SKM-1 (cell line): ENCODE data around the gene ASH1L.
"Not testable (repeated sequence)": the region's sequence is repeated elsewhere in the genome, so short reads cannot be mapped to it uniquely, and the experiment has no call there.

Source experiments
- DNase-seq: peaks from one replicate; lab custom pipeline; 2025; ENCODE audit not compliant: unreplicated experiment; lab: John Stamatoyannopoulos, UW

The ASH1L gene

DNA sequence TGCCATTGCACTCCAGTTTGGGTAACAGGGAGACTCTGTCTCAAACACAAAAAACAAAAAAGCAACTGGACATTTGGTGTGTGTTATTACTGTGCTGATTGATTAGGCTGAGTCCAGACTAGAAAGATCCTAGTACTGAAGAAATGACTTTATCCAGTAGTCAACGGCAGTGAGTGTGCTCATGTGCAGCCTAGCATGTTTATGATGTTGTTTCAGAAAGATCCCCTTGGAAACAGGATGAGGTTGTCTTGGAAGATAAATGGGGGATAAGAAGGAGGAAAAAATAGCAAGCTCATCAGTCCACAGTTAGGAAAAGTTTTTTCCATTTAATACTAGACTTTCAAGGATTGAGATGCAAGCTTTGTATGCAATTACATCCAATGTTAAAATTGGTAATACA is 227.6 kb downstream of the ASH1L start:
- no peak for DNase-seq

DNA sequence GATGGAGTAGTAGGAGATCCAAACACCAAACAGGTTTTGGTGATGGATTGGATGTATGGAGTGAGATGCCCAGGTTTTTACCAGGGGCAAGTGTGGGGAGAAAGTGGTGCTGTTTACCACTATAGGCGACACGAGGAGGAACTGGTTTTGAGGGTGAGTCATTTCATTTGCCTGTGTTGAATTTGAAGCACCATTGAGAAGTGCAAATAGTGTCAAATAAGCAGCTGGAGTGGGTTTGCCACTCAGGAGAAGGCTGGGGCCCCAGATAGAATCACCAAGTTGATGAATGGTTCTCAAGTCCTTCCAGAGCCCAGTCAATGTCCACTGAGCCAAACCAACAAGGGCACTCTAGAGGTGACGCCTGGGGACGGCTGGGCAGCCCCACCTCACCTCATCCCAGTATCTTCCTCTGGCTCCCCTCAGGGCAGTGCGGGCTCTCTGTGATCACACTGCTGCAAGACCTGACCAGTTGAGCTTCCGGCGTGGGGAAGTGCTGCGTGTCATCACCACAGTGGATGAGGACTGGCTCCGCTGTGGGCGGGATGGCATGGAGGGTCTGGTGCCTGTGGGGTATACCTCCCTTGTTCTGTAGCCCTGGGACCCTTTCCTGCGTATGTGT is 232.5 kb downstream of the ASH1L start:
- no peak for DNase-seq

DNA sequence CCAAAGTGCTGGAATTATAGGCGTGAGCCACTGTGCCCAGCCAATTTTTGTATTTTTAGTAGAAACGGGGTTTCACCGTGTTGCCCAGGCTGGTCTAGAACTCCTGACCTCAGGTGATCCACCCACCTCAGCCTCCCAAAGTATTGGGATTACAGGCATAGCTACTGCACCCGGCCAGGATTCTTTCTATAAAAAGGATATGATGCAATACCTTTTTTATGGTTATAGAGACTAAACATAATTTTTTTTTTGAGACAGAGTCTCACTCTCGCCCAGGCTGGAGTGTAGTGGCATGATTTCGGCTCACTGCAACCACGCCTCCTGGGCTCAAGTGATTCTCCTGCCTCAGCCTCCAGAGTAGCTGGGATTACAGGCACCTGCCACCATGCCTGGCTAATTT is 233.7 kb downstream of the ASH1L start:
- not testable (repeated sequence) for DNase-seq

DNA sequence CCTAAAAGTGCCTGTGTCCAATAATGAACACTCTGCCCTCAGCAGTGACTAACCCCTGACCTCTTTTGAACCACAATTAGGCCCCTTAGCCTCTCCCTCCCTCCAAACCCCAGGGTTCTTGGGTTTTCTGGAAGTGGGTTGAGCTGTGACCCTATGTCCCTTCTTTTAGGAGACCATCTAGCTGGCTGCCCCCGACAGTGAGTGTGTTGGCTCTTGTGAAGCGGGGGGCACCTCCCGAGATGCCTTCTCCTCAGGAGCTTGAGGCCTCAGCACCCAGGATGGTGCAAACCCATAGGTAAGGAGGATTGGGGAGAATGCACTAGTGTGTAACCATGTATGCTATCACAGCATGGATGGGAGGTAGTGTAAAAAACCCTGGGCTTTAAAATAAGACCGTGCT is 234.6 kb downstream of the ASH1L start:
- DNase-seq: no peak

DNA sequence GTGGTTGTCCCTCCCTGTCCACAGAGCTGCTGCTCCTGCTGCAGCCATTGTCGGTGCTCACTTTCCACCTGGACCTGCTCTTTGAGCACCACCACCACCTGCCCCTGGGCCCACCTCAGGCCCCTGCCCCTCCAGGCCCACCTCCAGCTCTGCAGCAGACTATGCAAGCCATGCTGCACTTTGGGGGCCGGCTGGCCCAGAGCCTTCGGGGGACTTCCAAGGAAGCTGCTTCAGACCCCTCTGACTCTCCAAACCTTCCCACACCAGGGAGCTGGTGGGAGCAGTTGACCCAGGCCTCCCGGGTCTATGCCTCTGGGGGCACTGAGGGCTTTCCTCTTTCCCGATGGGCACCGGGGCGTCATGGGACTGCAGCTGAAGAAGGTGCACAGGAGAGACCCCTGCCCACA is 236.0 kb downstream of the ASH1L start:
- DNase-seq: no peak

DNA sequence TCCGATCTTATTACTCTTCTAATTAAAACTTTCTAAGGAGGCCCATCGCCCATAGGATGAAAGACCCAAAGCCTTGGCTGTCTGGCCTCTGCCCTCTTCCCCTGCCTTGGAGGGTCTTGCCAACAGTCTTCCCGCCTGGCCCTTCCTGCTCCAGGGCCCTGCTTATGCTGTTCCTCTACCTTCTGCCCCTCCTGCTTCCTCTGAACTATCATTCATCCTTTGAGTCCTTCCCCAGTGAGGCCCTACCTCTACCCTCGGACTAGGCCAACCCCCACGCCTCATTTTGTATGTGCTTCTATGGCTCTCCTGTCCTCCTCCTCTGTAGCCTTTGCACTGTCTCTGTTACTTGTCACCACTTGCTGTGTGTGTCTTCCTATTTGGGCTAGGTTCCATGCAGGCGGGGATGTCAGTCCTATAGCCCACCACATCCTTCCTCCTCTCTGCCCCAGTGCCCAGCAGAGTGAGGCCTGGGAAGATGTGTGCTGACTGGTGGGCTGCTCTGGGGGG is 236.5 kb downstream of the ASH1L start:
- DNase-seq: no peak

DNA sequence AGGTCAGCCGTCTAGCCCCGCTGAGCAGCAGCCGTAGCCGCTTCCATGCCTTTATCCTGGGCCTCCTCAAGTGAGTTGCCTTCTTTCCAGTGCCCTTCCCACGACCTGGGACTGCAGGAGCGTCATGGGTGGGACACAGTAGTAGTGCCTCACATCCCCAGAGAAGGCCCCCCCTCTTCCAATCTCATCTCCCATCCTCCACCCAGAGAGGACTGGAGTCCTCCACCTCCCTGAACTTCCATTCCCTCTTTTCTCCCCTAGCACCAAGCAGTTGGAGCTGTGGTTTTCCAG is 237.1 kb downstream of the ASH1L start:
- DNase-seq: no peak

DNA sequence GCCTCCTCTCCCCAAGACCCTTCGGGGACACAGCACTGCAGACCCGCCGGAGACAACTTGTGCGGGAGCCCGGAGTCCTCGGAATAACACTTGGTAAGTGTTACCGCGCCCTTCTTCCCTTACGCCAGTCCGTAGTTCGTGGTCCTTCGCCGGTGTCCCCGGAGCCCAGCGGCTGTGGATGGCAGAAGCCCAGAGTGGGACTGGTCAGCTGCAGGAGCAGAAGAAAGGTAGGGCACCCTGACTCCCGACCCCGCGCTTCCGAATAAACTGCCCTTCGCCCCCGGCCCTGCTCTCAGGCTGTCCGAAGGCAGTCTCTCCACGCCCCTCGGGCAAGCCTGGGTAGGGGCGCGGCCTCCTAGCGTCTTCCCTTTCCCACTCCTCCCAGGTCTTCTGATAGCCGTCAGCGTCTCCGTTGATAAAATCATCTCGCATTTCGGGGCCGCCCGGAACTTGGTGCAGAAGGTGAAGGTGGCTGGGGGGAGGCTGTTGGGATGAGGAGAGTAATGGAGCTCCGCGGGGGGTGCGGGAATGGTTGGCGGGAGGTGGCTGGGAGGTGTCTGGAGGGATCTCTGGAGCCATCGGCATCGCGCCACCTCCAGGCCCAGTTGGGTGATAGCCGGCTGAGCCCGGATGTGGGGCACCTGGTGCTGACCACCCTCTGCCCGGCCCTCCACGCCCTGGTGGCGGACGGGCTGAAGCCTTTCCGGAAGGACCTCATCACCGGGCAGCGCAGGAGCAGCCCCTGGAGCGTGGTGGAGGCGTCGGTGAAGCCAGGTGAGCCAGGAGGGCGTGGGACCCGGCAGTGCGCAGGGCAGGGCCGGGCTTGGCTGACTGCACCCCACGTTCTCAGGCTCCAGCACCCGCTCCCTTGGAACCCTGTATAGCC is 237.6 kb downstream of the ASH1L start:
- DNase-seq: peak; percentile 44

DNA sequence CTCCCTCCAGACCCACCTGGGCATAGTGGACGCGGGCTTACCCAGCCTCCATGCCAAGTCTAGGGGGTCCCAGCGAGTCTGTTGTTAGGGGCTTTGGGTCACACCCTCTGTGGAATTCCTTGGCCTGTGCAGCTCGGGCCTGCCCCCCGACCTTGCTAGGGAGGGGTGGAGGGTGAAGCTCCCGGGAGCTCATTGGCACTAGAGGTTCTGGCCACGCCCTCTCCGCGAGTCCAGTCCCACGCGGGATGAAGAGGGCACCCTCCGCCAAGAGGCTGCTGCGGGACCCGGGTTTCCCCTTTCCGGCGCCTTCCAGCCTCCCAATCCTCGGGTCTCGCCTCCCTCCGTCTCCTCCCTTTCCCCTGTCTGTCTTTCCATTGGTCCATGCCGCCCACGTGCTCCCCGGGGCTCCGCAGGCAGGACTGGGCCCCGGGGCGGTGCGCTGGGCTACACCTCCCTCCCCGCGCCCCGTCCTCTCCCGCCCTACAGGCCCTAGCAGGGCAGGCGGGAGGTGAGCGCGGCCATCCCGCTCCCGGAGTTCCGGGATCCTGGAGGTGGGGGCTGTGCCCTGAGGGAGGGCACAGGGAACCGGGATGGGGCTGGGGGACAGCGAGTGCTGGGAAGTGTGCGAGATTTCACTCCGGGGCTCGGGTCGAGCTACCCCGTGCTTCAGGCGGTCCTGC is 238.4 kb downstream of the ASH1L start:
- DNase-seq: peak; percentile 99

DNA sequence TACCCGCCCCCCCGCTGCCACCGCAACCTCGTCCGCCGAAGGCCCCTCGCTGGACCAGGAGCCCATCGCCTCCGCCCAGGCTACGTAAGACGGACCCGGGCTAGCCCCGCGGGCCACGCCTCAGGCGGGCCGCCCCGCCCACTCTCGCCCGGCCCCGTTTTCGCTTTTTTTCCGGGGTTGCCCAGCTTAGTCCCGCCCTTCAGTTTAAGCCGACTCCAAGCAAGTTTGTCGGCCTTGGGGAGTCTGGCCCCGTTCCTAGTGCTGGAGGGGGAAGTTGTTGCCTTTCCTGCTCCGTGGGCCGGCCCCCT is 238.9 kb downstream of the ASH1L start:
- DNase-seq: peak; percentile 82

DNA sequence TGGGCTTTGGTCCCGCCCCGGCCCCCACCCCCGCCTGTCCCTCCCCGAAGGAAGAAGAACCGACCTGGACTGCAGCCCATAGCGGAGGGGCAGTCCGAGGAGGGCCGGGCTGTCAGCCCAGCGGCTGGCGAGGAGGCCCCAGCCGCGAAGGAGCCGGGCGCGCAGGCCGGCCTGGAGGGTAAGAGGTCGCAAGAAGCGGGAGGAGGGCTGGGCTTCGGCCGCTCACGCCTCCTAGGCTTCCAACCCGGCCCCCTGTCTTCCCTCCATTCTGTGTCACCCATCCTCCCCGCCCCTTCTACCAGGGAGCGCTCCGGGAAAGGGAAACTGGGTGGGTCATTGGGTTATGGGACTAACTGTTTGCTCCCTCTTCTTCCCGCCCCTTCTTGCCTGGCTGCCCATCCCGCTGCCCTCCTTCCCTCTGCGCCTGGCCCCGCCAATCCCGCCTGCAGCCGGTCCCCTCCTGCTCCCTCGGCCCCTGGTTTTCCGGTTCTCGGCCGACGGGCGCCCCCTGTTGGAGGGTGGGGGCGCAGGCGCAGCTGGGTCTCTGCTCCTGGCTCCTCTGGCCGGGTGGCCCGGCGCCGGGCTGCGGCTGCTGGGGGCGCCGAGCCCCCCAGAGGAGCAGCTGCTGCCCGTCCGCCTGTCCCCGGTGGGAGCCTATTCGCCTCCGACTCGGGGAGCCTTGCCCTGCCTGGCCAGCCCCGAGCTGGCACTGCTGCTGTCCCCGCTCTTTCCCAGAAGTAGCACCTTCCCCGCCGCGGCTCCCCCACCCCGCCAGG is 239.5 kb downstream of the ASH1L start:
- peak; percentile 92 for DNase-seq

DNA sequence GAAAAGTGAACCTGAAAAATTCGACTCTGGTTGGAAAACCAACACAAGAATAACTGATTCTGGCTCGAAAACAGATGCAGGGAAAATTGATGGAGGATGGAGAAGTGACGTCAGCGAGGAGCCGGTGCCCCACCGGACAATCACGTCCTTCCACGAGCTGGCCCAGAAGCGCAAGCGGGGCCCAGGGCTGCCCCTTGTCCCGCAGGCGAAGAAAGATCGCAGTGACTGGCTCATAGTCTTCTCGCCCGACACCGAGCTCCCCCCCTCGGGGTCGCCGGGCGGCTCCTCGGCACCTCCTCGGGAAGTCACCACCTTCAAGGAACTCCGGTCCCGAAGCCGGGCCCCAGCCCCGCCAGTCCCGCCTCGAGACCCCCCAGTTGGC is 240.0 kb downstream of the ASH1L start:
- no peak for DNase-seq

DNA sequence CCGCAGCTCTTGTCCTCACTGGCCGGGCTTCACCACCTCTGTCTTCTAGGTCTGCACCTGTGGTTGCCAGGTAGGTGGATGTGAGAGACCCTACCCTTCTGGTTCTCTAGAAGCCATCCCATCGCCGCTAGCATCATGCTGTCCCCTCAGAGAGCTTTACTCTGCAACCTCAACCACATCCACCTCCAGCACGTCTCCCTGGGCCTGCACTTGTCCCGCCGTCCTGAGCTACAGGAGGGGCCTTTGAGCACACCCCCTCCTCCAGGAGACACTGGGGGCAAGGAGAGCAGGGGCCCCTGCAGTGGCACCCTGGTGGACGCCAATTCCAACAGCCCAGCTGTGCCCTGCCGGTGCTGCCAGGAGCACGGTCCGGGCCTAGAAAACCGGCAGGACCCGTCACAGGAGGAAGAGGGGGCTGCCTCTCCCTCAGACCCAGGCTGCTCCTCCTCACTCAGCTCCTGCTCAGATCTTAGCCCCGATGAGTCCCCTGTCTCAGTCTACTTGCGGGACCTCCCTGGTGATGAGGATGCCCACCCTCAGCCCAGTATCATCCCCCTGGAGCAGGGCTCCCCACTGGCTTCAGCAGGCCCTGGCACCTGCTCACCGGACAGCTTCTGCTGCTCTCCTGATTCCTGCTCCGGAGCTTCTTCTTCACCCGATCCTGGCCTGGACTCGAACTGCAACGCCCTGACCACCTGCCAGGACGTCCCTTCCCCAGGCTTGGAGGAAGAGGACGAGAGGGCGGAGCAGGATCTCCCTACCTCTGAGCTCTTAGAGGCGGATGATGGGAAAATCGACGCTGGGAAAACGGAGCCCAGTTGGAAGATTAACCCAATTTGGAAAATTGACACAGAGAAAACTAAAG is 240.7 kb downstream of the ASH1L start:
- no peak for DNase-seq

DNA sequence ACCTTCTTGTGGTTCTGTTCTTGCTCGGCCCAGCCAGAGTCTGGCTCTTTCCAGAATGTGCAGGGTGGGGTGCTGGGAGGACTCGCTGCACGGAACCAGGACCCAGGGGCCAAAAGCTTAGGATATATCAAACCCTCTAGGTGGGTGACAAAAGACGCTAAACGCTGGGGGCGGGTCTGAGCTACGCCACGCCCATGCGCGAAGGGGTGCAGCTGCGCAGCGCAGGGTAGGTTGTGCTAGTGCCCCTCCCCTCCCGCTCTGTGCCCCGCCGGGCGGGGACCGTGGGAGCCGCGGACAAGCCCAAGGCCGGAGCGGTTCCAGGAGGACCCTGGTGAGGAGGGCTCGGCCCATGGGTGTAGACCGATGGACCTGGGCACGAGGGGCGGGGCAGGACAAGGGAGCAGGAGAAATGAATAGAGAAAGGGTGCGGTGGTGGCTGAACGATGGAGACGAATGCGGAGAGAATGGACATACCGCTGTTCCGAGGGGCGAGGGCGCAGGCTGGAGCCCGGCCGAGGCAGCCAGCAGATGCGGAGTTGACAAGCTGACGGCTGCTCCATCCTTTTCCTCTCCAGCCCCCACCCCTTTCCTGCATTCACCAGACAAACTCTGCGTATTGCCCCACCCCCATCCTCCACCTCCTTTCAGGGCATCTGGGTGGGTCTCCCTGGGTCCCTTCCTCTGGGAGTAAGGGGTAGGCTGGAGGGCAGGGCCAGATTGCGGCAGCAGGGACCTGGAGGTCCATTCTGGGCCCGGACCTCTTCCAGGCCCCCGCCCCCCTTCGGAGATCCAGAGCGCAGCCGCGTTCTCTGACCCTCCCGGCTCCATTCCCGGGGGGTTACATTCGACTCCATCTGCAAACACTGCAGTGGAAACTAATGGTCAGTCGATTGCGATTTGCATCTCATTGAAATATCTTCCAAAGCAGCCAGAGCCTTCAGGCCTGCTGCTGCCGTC is 241.7 kb downstream of the ASH1L start, which contains the start of gene RUSC1:
TSS of gene RUSC1 (plus strand) at position 234 of the 957 bp plus-strand sequence. CDS start 880 bp downstream, outside the sequence.
- no peak for DNase-seq

DNA sequence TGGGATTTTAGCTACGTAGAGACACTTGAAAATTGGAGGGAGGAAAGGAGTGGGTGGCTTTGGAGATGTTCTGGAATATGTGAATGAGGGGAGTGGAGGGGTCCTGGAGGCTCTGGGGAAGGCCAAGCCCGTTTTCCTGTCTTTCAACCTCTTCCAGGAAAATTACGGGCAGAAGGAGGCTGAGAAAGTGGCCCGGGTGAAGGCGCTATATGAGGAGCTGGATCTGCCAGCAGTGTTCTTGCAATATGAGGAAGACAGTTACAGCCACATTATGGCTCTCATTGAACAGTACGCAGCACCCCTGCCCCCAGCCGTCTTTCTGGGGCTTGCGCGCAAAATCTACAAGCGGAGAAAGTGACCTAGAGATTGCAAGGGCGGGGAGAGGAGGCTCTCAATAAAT is 242.4 kb downstream of the ASH1L start:
- DNase-seq: no peak

DNA sequence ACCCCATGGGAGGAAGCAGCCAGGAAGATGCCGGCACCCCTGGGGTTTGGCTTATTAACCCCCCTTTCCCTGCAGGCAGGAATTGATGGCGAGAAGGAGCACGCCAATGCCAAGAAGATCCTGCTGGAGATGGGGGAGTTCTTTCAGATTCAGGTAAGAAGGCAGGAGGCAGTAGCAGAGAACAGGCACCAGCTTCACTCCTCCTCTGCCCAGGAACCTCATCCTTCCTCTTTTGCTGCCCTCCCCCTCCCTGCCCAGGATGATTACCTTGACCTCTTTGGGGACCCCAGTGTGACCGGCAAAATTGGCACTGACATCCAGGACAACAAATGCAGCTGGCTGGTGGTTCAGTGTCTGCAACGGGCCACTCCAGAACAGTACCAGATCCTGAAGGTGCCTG is 243.1 kb downstream of the ASH1L start:
- no peak for DNase-seq

DNA sequence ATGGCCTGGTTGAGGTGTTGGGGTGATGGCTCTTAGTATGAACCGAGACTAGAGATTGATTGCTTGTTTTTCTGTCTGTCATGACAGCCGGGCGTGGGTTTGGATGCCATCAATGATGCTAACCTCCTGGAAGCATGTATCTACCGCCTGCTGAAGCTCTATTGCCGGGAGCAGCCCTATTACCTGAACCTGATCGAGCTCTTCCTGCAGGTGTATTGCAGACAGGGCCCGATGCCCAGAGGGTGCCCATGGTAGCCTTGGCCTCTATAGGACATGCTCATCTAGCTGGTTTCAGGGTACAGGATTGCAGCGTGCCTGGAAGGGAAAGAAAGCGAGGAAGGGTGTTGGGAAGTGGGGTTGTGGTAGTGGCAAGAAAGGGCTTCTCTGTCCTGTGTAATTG is 244.5 kb downstream of the ASH1L start:
- no peak for DNase-seq

DNA sequence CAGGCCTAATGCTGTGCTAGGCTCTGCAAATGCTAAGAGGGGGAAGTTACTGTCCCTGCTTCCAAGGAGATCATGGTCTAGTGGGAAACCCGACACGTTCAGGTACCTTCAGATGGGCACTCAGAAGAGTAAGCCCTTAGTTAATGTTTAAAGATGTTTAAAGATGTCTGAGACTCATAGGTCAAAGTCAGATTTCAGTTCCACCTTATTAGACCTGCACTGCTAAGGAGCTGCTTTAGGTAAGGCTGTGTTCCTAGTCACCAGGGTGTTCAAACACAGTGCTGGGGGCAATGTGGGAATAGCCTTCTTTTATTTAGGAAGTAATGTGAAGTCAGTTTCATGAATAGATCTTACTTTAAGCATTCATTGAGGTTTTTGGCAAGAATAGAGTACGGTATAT is 245.7 kb downstream of the ASH1L start:
- no peak for DNase-seq

DNA sequence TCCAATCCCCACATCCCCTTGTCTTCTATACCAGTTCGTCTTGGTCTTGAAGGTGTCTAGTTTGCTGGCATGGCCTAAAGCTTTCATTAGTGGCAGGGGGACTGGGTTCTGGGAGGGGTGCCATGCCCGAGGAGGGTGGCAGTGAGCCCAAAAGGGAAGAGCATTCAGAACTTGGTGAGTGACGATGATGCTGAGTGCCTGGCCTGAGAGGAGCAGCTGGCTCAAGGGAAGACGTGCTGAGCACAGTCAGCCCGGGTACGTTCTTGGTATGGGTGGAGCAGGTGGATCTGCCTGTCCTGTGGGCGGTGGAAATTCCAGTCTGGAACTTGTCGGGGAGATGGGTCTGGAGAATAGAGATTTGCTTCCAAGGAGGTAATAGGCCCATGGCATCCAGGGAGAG is 249.3 kb downstream of the ASH1L start:
- no peak for DNase-seq
